Measurements from ENCODE around the gene ILDR2.

Gene ILDR2

DNA sequence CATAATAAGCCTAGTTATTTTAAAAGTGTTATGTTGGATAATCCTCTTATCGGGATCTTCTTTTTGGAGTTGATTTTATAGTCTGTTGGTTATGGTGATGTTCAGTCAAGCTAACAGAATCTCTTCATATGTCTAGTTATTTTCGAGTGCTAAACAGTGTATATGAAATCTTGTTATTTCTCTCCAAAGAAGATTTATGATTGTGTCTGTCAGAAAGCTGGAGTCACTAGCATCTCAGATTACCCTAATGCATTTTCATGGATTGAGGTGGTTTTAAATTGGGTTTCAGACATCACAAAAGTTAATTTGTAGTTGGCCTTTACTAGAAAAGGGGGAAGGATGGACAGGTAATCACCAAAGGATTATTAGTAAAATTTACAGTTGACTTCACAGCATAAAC, 27.0 kb upstream of the ILDR2 start:
- TF ChIP-seq, protein P1, sequence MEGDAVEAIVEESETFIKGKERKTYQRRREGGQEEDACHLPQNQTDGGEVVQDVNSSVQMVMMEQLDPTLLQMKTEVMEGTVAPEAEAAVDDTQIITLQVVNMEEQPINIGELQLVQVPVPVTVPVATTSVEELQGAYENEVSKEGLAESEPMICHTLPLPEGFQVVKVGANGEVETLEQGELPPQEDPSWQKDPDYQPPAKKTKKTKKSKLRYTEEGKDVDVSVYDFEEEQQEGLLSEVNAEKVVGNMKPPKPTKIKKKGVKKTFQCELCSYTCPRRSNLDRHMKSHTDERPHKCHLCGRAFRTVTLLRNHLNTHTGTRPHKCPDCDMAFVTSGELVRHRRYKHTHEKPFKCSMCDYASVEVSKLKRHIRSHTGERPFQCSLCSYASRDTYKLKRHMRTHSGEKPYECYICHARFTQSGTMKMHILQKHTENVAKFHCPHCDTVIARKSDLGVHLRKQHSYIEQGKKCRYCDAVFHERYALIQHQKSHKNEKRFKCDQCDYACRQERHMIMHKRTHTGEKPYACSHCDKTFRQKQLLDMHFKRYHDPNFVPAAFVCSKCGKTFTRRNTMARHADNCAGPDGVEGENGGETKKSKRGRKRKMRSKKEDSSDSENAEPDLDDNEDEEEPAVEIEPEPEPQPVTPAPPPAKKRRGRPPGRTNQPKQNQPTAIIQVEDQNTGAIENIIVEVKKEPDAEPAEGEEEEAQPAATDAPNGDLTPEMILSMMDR (IDR thresholded peaks at IDR 0.05): no peak

DNA sequence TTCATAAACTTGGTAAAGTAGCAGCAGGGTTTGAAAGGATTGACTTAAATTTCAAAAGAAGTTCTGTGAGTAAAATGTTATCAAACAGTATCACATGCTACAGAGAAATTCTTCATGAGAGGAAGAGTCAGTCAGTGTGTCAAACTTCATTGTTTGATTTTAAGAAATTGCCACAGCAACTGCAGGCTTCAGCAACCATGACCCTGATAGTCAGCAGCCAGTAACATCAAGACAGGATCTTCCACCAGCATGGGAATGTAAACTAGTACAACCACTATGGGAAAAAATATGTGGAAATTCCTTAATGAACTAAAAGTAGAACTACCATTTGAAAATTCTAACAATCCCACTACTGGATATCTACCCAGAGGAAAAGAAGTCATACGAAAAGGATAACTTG, 25.2 kb upstream of the ILDR2 start:
- TF ChIP-seq, protein P1 (IDR thresholded peaks at IDR 0.05): no peak

DNA sequence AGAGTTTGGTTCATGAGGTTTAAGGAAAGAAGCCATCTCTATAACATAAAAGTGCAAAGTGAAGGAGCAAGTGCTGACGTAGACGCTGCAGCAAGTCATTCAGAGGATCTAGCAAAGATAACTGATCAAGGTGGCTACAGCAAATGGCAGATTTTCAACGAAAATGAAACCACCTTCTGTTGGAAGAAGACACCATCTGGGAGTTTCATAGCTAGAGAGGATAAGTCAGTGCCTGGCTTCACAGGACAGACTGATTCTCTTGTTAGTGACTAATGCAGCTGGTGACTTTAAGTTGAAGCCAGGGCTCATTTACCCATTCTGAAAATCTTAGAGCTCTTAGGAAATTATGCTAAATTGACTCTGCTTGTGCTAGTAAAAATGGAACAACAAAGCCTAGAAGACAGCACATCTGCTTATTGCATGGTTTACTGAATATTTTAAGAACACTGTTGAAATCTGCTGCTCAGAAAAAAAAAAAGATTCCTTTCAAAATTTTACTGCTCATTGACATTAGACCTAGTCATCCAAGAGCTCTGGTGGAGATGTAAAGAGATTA, 24.2 kb upstream of the ILDR2 start:
- TF ChIP-seq, protein P1 (IDR thresholded peaks at IDR 0.05): no peak

DNA sequence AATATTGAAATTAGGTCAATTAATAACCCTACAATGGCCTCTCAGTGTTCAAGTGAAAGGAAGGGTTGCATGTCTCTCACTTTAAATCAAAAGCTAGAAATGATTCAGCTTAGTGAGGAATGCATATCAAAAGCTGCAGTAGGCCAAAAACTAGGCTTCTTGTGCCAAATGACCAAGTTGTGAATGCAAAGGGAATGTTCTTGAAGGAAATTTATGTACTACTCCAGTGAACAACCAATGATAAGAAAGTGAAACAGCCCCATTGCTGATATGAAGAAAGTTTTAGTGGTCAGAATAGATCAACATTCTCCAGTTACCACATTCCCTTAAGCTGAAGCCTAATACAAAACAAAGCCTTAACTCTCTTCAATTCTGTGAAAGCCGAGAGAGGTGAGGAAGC, 23.7 kb upstream of the ILDR2 start:
- TF ChIP-seq, protein P1 (IDR thresholded peaks at IDR 0.05): no peak

DNA sequence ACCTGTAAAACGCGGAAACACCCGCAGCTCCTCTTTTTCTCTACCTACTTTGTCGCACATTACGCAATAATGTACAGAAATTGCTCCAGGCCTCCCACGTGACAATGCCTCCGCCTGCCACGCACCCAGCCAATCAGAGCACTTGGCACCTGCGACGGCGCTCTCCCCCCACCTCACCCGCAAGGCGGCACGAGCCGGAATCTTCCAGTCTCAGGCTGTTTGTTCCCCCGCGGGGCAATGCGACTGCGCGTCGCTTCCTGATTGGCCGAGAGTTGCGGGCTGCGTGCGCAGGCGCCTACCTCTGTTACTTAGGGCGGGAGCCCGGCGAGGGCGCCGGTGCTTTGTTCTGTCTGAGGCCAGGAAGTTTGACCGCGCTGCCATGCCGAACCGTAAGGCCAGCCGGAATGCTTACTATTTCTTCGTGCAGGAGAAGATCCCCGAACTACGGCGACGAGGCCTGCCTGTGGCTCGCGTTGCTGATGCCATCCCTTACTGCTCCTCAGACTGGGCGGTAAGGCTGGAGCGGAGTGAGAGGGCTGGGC, 13.7 kb upstream of the ILDR2 start, which contains the start of gene MAEL:
TSS of gene MAEL (plus strand) at position 307 of the 542 bp plus-strand sequence. CDS start at position 380, 73 bp downstream.
- TF ChIP-seq, protein P1 (IDR thresholded peaks at IDR 0.05): no peak

DNA sequence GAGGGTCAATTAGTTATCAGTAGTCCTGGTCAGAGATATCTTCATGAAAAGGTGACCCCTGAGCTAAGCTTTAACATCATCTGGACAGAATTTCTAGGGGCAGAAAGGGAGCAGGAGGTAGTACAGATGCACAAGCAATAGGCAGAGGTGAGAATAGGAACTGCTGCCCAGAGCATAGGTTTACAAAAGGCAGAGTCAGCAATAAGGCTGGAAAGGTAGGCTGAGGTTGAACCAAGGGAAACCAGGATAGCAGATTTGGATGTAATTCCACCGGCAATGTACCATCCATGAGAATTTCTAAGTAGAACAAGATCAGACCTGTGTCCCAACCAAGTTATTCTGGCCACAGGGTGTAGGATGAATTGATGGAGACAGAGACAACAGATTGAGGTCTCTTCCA, 6.2 kb upstream of the ILDR2 start:
- TF ChIP-seq, protein P1 (IDR thresholded peaks at IDR 0.05): no peak

DNA sequence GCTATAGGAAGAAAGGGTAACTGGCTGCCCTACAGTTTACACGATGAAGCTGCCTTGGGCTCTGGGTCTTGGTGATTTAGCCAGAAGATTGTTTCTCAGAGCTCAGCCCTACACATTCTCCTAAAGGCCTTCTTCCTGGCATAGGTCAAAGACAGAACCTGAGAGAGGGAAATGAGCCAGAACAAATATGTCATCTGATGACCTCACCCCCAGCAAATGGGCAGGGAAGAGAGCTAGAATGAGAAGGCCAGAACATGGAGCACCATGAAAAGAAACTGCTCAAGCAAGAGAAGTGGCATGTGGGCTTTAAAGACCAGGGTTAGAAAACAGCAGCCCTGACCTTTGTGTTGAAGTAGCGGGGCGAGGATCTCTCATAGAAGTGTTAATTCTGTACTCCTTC, 5.5 kb upstream of the ILDR2 start:
- TF ChIP-seq, protein P1 (IDR thresholded peaks at IDR 0.05): no peak

DNA sequence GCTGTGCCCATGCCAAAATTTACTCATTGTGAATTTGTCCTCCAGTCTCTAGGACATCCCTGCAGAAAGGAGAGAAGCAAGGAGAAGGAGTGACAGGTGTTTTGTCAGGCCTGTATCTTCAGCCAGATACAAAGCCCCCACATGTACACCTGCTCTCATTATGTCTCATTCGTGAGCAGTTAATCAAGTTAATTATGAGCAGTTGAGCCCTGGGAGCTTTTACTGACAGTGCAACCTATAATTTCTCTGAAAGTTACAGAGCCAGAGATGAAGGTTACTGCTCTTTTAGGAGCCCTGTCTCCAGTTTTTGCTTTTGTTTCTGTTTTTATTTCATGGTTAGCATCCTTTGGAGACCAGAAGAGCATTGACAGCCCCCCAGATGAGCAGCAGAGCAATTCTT, 5.0 kb upstream of the ILDR2 start:
- TF ChIP-seq, protein P1 (IDR thresholded peaks at IDR 0.05): no peak

Data from LNCAP (cell line).